Measurements from ENCODE around the gene GLCCI1.

Gene GLCCI1

GRCh38 chr7:8064828-8065227 is 96.2 kb downstream of the GLCCI1 start:
- Histone ChIP-seq H3K79me1 (ENCODE audit: low read length) (no peaks in the 10 kb centered on the region), H2BK120ac (ENCODE audit: insufficient read depth, low read length, poor library complexity) (no peak overlapping the region), H3K4me2 (ENCODE audit: low read length) (no peak overlapping the region), H3K9ac (ENCODE audit: low read length) (no peak overlapping the region), H3K23ac (ENCODE audit: low read length) (no peak overlapping the region), H4K12ac (ENCODE audit: low read depth, low read length) (no peak overlapping the region), H3K36me3 (ENCODE audit: control insufficient read depth in 1 of 2, insufficient read depth in 2 of 2, low read length in 2 of 2) (peaks cover 0 to 6% of the 10 kb centered on the region in 2 experiments), H3K18ac (ENCODE audit: low read length) (no peak overlapping the region), H2AFZ (ENCODE audit: insufficient read depth, low read length, poor library complexity) (no peak overlapping the region), H3K27ac (ENCODE audit: low read depth, low read length) (no peak overlapping the region), H4K8ac (ENCODE audit: low read depth, low read length) (no peak overlapping the region), H2BK12ac (ENCODE audit: low read length) (no peak overlapping the region), H2BK5ac (ENCODE audit: low read depth, low read length, poor library complexity) (no peak overlapping the region), H3K4ac (ENCODE audit: low read depth, low read length) (no peak overlapping the region), H3K4me3 (ENCODE audit: low read depth, low read length) (no peak overlapping the region), H3K14ac (ENCODE audit: low read length) (no peak overlapping the region), H2AK5ac (ENCODE audit: low read length) (no peak overlapping the region), H3K79me2 (ENCODE audit: control insufficient read depth, insufficient read depth, low read length, poor library complexity) (no peaks in the 10 kb centered on the region), H3K9me3 (ENCODE audit: insufficient read depth, low read depth, low read length) (peaks cover 2% of the 10 kb centered on the region), H4K91ac (ENCODE audit: low read depth, low read length) (no peak overlapping the region), H3K27me3 (ENCODE audit: insufficient read depth, low read length) (no peaks in the 10 kb centered on the region), H3K4me1 (ENCODE audit: control insufficient read depth in 1 of 2, insufficient read depth in 2 of 2, low read length in 2 of 2) (no peaks in the 10 kb centered on the region)
- no CpG with 5 or more reads among the region's 12 CpGs for WGBS (ENCODE audit: extremely low coverage, insufficient coverage, insufficient read length)
- no peak for DNase-seq

GRCh38 chr7:8065356-8065813 is 96.8 kb downstream of the GLCCI1 start:
- H2BK120ac ChIP-seq (ENCODE audit: insufficient read depth, low read length, poor library complexity), result no peak overlapping the region
- peak; percentile 50 to 78 for DNase-seq
- H2BK12ac ChIP-seq (ENCODE audit: low read length), result no peak overlapping the region
- H2AK5ac ChIP-seq (ENCODE audit: low read length), result no peak overlapping the region
- no peaks in the 10 kb centered on the region for H3K27me3 ChIP-seq (ENCODE audit: insufficient read depth, low read length)
- H3K9ac ChIP-seq (ENCODE audit: low read length), result no peak overlapping the region
- H3K18ac ChIP-seq (ENCODE audit: low read length), result no peak overlapping the region
- no peak overlapping the region for H3K4ac ChIP-seq (ENCODE audit: low read depth, low read length)
- H3K4me1 ChIP-seq (ENCODE audit: control insufficient read depth in 1 of 2, insufficient read depth in 2 of 2, low read length in 2 of 2), result no peaks in the 10 kb centered on the region
- H4K12ac ChIP-seq (ENCODE audit: low read depth, low read length), result no peak overlapping the region
- H4K91ac ChIP-seq (ENCODE audit: low read depth, low read length), result no peak overlapping the region
- no peak overlapping the region for H3K27ac ChIP-seq (ENCODE audit: low read depth, low read length)
- no peak overlapping the region for H4K8ac ChIP-seq (ENCODE audit: low read depth, low read length)
- no peak overlapping the region for H3K23ac ChIP-seq (ENCODE audit: low read length)
- WGBS (ENCODE audit: extremely low coverage, insufficient coverage, insufficient read length), result no CpG with 5 or more reads among the region's 2 CpGs
- no peak overlapping the region for H3K14ac ChIP-seq (ENCODE audit: low read length)
- no peak overlapping the region for H3K4me2 ChIP-seq (ENCODE audit: low read length)
- no peak overlapping the region for H2BK5ac ChIP-seq (ENCODE audit: low read depth, low read length, poor library complexity)
- no peak overlapping the region for H3K4me3 ChIP-seq (ENCODE audit: low read depth, low read length)
- H2AFZ ChIP-seq (ENCODE audit: insufficient read depth, low read length, poor library complexity), result no peak overlapping the region
- peaks cover 0 to 6% of the 10 kb centered on the region in 2 experiments for H3K36me3 ChIP-seq (ENCODE audit: control insufficient read depth in 1 of 2, insufficient read depth in 2 of 2, low read length in 2 of 2)
- no peaks in the 10 kb centered on the region for H3K79me2 ChIP-seq (ENCODE audit: control insufficient read depth, insufficient read depth, low read length, poor library complexity)
- H3K79me1 ChIP-seq (ENCODE audit: low read length), result no peaks in the 10 kb centered on the region
- peaks cover 2% of the 10 kb centered on the region for H3K9me3 ChIP-seq (ENCODE audit: insufficient read depth, low read depth, low read length)

GRCh38 chr7:8068892-8069686 is 100.5 kb downstream of the GLCCI1 start:
- no peak overlapping the region for H2AFZ ChIP-seq (ENCODE audit: insufficient read depth, low read length, poor library complexity)
- H4K8ac ChIP-seq (ENCODE audit: low read depth, low read length), result no peak overlapping the region
- no peak overlapping the region for H2BK5ac ChIP-seq (ENCODE audit: low read depth, low read length, poor library complexity)
- H3K4me2 ChIP-seq (ENCODE audit: low read length), result no peak overlapping the region
- H3K9me3 ChIP-seq (ENCODE audit: insufficient read depth, low read depth, low read length), result peaks cover 2% of the 10 kb centered on the region
- H3K4ac ChIP-seq (ENCODE audit: low read depth, low read length), result no peak overlapping the region
- H2BK12ac ChIP-seq (ENCODE audit: low read length), result no peak overlapping the region
- H3K9ac ChIP-seq (ENCODE audit: low read length), result no peak overlapping the region
- H3K79me2 ChIP-seq (ENCODE audit: control insufficient read depth, insufficient read depth, low read length, poor library complexity), result no peaks in the 10 kb centered on the region
- H3K4me1 ChIP-seq (ENCODE audit: control insufficient read depth in 1 of 2, insufficient read depth in 2 of 2, low read length in 2 of 2), result no peaks in the 10 kb centered on the region
- H4K91ac ChIP-seq (ENCODE audit: low read depth, low read length), result no peak overlapping the region
- no peak overlapping the region for H3K27ac ChIP-seq (ENCODE audit: low read depth, low read length)
- no peak overlapping the region for H3K14ac ChIP-seq (ENCODE audit: low read length)
- no peaks in the 10 kb centered on the region for H3K27me3 ChIP-seq (ENCODE audit: insufficient read depth, low read length)
- no peak overlapping the region for H3K23ac ChIP-seq (ENCODE audit: low read length)
- no peak overlapping the region for H4K12ac ChIP-seq (ENCODE audit: low read depth, low read length)
- DNase-seq, result no peak
- peaks cover 2 to 6% of the 10 kb centered on the region in 2 experiments for H3K36me3 ChIP-seq (ENCODE audit: control insufficient read depth in 1 of 2, insufficient read depth in 2 of 2, low read length in 2 of 2)
- no peak overlapping the region for H3K18ac ChIP-seq (ENCODE audit: low read length)
- no CpG with 5 or more reads among the region's 12 CpGs for WGBS (ENCODE audit: extremely low coverage, insufficient coverage, insufficient read length)
- no peaks in the 10 kb centered on the region for H3K79me1 ChIP-seq (ENCODE audit: low read length)
- H2AK5ac ChIP-seq (ENCODE audit: low read length), result no peak overlapping the region
- H3K4me3 ChIP-seq (ENCODE audit: low read depth, low read length), result peak overlapping the region; percentile 23
- H2BK120ac ChIP-seq (ENCODE audit: insufficient read depth, low read length, poor library complexity), result no peak overlapping the region

- no CpG with 5 or more reads among the region's 9 CpGs for WGBS (ENCODE audit: extremely low coverage, insufficient coverage, insufficient read length)
- Histone ChIP-seq H2AK5ac (ENCODE audit: low read length) (no peak overlapping the region), H3K36me3 (ENCODE audit: control insufficient read depth in 1 of 2, insufficient read depth in 2 of 2, low read length in 2 of 2) (peaks cover 2 to 3% of the 10 kb centered on the region in 2 experiments), H3K27ac (ENCODE audit: low read depth, low read length) (no peak overlapping the region), H3K9me3 (ENCODE audit: insufficient read depth, low read depth, low read length) (peaks cover 2% of the 10 kb centered on the region), H4K12ac (ENCODE audit: low read depth, low read length) (no peak overlapping the region), H3K79me2 (ENCODE audit: control insufficient read depth, insufficient read depth, low read length, poor library complexity) (no peaks in the 10 kb centered on the region), H3K18ac (ENCODE audit: low read length) (no peak overlapping the region), H3K4me2 (ENCODE audit: low read length) (no peak overlapping the region), H2BK12ac (ENCODE audit: low read length) (no peak overlapping the region), H2BK5ac (ENCODE audit: low read depth, low read length, poor library complexity) (no peak overlapping the region), H3K9ac (ENCODE audit: low read length) (no peak overlapping the region), H3K4me3 (ENCODE audit: low read depth, low read length) (no peak overlapping the region), H3K14ac (ENCODE audit: low read length) (no peak overlapping the region), H3K4ac (ENCODE audit: low read depth, low read length) (no peak overlapping the region), H2AFZ (ENCODE audit: insufficient read depth, low read length, poor library complexity) (no peak overlapping the region), H3K27me3 (ENCODE audit: insufficient read depth, low read length) (no peaks in the 10 kb centered on the region), H3K79me1 (ENCODE audit: low read length) (no peaks in the 10 kb centered on the region), H2BK120ac (ENCODE audit: insufficient read depth, low read length, poor library complexity) (no peak overlapping the region), H4K91ac (ENCODE audit: low read depth, low read length) (no peak overlapping the region), H4K8ac (ENCODE audit: low read depth, low read length) (no peak overlapping the region), H3K4me1 (ENCODE audit: control insufficient read depth in 1 of 2, insufficient read depth in 2 of 2, low read length in 2 of 2) (no peaks in the 10 kb centered on the region), H3K23ac (ENCODE audit: low read length) (no peak overlapping the region)
- DNase-seq, result no peak
These were observed 102.0 kb downstream of the GLCCI1 start for GRCh38 chr7:8070451-8071180.

Data from trophoblast cell (in vitro differentiated cells and primary cell).